Subcutaneous adipose tissue (tissue), 4 donors: ENCODE results near the gene ACER3. TPM values are rescaled to one million over a fixed set of nuclear protein-coding genes. Genes with fewer than 3 reads are reported as not detected.

Experiments used
- CTCF ChIP-seq: fragments of 450-650 bp; IDR thresholded peaks from one replicate; pipeline ENCODE4 v1.5.1; 2016; ENCODE audit warnings: low read depth, mild to moderate bottlenecking, control low read depth, antibody characterized with exemption, moderate library complexity
- total RNA-seq, 4 donors: library from RNA; depleted of rRNA; stranded (reverse); fragments of >200 nt; gene quantifications; one replicate each; pipeline ENCODE4 v1.1.0, GENCODE V29; 2016

The ACER3 gene
- total RNA-seq, 4 donors from 2014 or later: 28.6 to 39.4 (median 31.5) TPM

GRCh38 chr11:77038825-77039326 is 178.2 kb downstream of the ACER3 start:
- no peak for TF ChIP-seq CTCF

DNA sequence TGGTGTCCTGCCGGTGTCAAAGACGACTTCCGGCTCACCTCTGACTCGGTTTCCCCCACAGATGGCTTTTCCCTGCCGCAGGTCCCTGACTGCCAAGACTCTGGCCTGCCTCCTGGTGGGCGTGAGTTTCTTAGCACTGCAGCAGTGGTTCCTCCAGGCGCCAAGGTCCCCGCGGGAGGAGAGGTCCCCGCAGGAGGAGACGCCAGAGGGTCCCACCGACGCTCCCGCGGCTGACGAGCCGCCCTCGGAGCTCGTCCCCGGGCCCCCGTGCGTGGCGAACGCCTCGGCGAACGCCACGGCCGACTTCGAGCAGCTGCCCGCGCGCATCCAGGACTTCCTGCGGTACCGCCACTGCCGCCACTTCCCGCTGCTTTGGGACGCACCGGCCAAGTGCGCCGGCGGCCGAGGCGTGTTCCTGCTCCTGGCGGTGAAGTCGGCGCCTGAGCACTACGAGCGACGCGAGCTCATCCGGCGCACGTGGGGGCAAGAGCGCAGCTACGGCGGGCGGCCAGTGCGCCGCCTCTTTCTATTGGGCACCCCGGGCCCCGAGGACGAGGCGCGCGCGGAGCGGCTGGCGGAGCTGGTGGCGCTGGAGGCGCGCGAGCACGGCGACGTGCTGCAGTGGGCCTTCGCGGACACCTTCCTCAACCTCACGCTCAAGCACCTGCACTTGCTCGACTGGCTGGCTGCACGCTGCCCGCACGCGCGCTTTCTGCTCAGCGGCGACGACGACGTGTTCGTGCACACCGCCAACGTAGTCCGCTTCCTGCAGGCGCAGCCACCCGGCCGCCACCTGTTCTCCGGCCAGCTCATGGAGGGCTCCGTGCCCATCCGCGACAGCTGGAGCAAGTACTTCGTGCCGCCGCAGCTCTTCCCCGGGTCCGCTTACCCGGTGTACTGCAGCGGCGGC is 179.0 kb downstream of the ACER3 start:
- no peak for TF ChIP-seq CTCF

DNA sequence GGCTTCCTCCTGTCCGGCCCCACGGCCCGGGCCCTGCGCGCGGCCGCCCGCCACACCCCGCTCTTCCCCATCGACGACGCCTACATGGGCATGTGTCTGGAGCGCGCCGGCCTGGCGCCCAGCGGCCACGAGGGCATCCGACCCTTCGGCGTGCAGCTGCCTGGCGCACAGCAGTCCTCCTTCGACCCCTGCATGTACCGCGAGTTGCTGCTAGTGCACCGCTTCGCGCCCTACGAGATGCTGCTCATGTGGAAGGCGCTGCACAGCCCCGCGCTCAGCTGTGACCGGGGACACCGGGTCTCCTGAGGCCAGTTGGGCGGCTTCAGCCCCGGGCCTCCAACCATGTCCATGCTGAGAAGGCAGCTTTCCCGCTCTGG is 179.7 kb downstream of the ACER3 start:
- TF ChIP-seq CTCF: no peak

DNA sequence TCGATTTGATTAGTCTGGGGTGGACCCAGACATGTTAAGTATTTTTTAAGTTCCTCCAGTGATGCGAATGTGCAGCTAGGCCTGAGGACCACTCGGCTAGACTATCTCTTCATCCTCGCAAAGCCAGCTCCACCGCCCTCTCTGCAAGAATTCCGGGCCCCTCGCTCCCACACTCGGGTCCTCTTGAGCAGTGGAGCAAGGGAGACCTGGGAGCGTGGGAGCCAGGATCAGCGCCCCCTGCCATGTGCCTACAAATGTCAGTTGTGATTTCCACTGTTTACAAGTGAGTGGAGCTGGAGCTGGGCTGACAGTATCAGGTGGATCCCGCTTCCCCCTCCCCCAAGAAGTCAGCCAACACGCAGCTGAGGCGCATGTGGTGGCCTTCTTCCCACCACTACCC is 180.2 kb downstream of the ACER3 start:
- no peak for TF ChIP-seq CTCF

GRCh38 chr11:77042111-77042726 is 181.5 kb downstream of the ACER3 start:
- no peak for TF ChIP-seq CTCF

DNA sequence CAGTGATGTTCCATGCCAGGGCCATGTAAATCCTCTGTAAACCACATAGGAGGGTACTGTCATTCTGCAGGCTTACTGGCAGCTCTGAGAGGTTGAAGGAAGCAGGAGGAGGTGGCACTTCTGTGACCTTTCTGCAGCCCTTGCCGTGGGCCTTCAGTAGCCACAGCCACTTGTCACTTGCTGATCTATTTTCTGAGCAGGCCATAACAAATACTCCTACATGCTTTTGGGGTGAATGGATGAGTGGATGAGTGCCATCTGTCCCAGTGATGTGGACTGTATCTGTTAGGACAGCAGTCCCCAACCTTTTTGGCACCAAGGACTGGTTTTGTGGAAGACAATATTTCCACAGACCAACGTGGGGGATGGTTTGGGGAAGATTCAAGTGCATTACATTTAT is 183.6 kb downstream of the ACER3 start:
- TF ChIP-seq CTCF: no peak

GRCh38 chr11:77044886-77045285 is 184.2 kb downstream of the ACER3 start:
- no peak for TF ChIP-seq CTCF
